Measurements from ENCODE around the gene SOX18.

The SOX18 gene

GRCh38 chr20:64080013-64080812 lies 30.8 kb upstream of the SOX18 start, which contains the start of gene OPRL1:
Gene OPRL1 (plus strand): TSS chr20:64080082. CDS start chr20:64092721, 12,639 bp downstream.
- no peak for DNase-seq

- DNase-seq: no peak
These were observed 30.0 kb upstream of the SOX18 start, which contains the start of gene RGS19 for GRCh38 chr20:64079273-64080012. Gene RGS19 (minus strand): TSS chr20:64079518. CDS start chr20:64076886, 2,632 bp downstream.

- no peak for DNase-seq
These were observed 29.5 kb upstream of the SOX18 start for GRCh38 chr20:64078934-64079272.

- DNase-seq: no peak
These were observed 28.6 kb upstream of the SOX18 start for GRCh38 chr20:64077876-64078551.

GRCh38 chr20:64077541-64077875 lies 28.1 kb upstream of the SOX18 start:
- no peak for DNase-seq

- no peak for DNase-seq
These were observed 27.7 kb upstream of the SOX18 start for GRCh38 chr20:64077094-64077493.

- DNase-seq: no peak
These were observed 26.9 kb upstream of the SOX18 start for GRCh38 chr20:64076061-64076997.

GRCh38 chr20:64075556-64075955 lies 26.1 kb upstream of the SOX18 start:
- DNase-seq: no peak

- no peak for DNase-seq
These were observed 25.5 kb upstream of the SOX18 start for GRCh38 chr20:64074963-64075362.

GRCh38 chr20:64074184-64074789 lies 24.8 kb upstream of the SOX18 start:
- DNase-seq: no peak

- no peak for DNase-seq
These were observed 24.2 kb upstream of the SOX18 start for GRCh38 chr20:64073476-64074183.

- no peak for DNase-seq
These were observed 23.1 kb upstream of the SOX18 start for GRCh38 chr20:64072498-64073063.

GRCh38 chr20:64071341-64072332 lies 22.2 kb upstream of the SOX18 start:
- DNase-seq: no peak

- DNase-seq: no peak
These were observed 21.0 kb upstream of the SOX18 start for GRCh38 chr20:64070244-64070993.

- DNase-seq: no peak
These were observed 20.3 kb upstream of the SOX18 start for GRCh38 chr20:64069614-64070243.

GRCh38 chr20:64069209-64069613 lies 19.8 kb upstream of the SOX18 start:
- no peak for DNase-seq

GRCh38 chr20:64068386-64069208 lies 19.2 kb upstream of the SOX18 start:
- no peak for DNase-seq
